ENCODE measurements around the gene POGK. TPM values are rescaled to one million over a fixed set of nuclear protein-coding genes. Genes with fewer than 3 reads are reported as not detected.

Gene POGK
- total RNA-seq, 1 donor from 2014 or later, result 58.2 TPM

- Histone ChIP-seq H3K4me3 (no peak overlapping the region), H3K9me3 (no peaks in the 10 kb centered on the region), H3K36me3 (no peaks in the 10 kb centered on the region), H3K4me1 (no peaks in the 10 kb centered on the region), H3K27ac (no peak overlapping the region), H3K27me3 (ENCODE audit: low read depth) (no peaks in the 10 kb centered on the region)
- intact Hi-C loops (cut with DNase I), result no loop called here
- DNase-seq (no peak), ATAC-seq (no peak)
- TF ChIP-seq, protein P1, sequence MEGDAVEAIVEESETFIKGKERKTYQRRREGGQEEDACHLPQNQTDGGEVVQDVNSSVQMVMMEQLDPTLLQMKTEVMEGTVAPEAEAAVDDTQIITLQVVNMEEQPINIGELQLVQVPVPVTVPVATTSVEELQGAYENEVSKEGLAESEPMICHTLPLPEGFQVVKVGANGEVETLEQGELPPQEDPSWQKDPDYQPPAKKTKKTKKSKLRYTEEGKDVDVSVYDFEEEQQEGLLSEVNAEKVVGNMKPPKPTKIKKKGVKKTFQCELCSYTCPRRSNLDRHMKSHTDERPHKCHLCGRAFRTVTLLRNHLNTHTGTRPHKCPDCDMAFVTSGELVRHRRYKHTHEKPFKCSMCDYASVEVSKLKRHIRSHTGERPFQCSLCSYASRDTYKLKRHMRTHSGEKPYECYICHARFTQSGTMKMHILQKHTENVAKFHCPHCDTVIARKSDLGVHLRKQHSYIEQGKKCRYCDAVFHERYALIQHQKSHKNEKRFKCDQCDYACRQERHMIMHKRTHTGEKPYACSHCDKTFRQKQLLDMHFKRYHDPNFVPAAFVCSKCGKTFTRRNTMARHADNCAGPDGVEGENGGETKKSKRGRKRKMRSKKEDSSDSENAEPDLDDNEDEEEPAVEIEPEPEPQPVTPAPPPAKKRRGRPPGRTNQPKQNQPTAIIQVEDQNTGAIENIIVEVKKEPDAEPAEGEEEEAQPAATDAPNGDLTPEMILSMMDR (IDR thresholded peaks at IDR 0.05), result no peak
Measured at GRCh38 chr1:166905900-166906299, 66.6 kb downstream of the POGK start.

Other genes starting within 250 kb of the POGK start
- 9.6 TPM for gene TADA1, start 36.8 kb downstream of the POGK start, total RNA-seq
- gene ILDR2, start 136.1 kb downstream of the POGK start, total RNA-seq, result 1.6 TPM
- not detected for gene MAEL, start 149.8 kb downstream of the POGK start, total RNA-seq